ENCODE measurements around the gene KIAA1671.

KIAA1671 gene

DNA sequence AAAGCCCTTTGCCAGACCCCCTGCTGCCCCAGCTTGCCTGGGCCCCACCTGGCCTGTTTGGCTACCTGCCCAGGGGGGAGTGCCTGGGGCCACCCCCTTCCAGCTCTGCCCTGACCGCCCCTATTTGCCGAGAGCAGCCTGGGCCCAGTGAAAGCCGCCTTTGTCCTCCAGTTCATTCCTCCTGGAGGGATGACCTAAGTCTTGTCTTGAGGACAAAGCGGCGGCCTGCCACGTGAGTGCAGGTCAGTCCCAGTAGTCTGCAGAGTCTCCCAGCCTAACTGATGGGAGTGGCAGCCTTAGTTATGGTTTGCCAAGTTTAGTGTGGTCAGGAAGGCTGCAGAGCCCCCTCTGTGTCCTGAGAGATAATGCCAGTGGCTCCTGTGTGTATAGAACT is 131.3 kb downstream of the KIAA1671 start:
- DNase-seq (ENCODE audit: low spot score): no peak
- TF ChIP-seq, protein P1, sequence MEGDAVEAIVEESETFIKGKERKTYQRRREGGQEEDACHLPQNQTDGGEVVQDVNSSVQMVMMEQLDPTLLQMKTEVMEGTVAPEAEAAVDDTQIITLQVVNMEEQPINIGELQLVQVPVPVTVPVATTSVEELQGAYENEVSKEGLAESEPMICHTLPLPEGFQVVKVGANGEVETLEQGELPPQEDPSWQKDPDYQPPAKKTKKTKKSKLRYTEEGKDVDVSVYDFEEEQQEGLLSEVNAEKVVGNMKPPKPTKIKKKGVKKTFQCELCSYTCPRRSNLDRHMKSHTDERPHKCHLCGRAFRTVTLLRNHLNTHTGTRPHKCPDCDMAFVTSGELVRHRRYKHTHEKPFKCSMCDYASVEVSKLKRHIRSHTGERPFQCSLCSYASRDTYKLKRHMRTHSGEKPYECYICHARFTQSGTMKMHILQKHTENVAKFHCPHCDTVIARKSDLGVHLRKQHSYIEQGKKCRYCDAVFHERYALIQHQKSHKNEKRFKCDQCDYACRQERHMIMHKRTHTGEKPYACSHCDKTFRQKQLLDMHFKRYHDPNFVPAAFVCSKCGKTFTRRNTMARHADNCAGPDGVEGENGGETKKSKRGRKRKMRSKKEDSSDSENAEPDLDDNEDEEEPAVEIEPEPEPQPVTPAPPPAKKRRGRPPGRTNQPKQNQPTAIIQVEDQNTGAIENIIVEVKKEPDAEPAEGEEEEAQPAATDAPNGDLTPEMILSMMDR (conservative IDR thresholded peaks at IDR 0.05; ENCODE audit: low read depth): no peak
- ChIA-PET POLR2A (ENCODE audit: low non-redundant PET) (no interaction called here), CTCF (no interaction called here)
- H3K27ac ChIP-seq: peak overlapping the region; percentile 53

DNA sequence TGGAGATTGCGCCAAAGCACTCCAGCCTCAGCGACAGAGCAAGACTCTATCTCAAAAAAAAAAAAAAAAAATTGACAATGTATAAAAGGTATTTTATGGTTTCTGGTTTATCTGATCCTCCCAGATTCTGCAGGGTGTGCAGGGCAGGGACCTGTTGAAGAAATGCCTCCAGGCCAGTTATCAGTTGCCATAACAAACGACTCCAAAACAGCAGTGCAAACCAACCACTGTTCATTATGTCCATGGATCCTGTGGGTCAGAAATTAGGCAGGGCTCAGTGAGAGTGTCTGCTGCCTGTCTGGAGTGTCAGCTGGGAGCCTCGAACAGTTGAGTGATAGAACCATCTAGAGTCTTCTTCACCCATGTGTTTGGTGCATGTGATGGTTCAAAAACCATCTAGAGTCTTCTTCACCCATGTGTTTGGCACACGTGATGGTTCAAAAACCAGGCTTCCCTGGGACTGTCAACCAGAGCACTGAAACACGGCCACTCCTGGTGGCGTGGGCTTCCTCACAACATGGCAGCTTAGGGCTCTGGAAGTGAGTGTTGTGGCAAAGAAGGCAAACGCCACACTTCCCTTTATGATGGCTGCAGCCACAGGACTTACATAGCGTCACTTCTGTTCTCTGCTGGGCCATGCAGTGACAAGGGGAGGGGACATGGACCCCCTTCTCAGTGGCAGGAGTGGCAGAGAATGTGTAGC is 132.0 kb downstream of the KIAA1671 start:
- CTCF ChIA-PET: no interaction called here
- POLR2A ChIA-PET (ENCODE audit: low non-redundant PET): no interaction called here
- no peak for DNase-seq (ENCODE audit: low spot score)
- peak overlapping the region; percentile 53 for H3K27ac ChIP-seq
- TF ChIP-seq, protein P1 (conservative IDR thresholded peaks at IDR 0.05; ENCODE audit: low read depth): no peak

DNA sequence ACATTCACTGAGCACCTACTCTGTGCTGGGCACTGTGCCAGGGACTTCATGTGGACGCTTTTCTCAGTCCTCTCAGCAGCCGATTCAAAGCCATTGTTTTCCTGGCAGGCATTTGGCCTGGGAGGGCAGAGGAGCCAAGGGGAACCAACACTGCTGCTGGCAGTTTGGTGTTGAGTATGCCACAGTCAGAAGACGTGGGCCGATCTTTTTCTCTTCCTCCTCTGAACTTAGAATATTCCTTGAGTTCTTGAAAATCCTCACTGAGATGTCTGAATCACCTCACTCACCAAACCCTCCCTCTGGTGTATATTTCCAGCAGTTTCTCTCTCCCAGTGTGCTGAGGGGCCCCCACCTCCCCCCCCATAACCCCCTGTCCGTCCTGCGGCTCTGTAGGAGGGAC is 132.6 kb downstream of the KIAA1671 start:
- ChIA-PET POLR2A (ENCODE audit: low non-redundant PET) (no interaction called here), CTCF (no interaction called here)
- DNase-seq (ENCODE audit: low spot score): no peak
- TF ChIP-seq, protein P1 (conservative IDR thresholded peaks at IDR 0.05; ENCODE audit: low read depth): no peak
- peak overlapping the region; percentile 53 for H3K27ac ChIP-seq

DNA sequence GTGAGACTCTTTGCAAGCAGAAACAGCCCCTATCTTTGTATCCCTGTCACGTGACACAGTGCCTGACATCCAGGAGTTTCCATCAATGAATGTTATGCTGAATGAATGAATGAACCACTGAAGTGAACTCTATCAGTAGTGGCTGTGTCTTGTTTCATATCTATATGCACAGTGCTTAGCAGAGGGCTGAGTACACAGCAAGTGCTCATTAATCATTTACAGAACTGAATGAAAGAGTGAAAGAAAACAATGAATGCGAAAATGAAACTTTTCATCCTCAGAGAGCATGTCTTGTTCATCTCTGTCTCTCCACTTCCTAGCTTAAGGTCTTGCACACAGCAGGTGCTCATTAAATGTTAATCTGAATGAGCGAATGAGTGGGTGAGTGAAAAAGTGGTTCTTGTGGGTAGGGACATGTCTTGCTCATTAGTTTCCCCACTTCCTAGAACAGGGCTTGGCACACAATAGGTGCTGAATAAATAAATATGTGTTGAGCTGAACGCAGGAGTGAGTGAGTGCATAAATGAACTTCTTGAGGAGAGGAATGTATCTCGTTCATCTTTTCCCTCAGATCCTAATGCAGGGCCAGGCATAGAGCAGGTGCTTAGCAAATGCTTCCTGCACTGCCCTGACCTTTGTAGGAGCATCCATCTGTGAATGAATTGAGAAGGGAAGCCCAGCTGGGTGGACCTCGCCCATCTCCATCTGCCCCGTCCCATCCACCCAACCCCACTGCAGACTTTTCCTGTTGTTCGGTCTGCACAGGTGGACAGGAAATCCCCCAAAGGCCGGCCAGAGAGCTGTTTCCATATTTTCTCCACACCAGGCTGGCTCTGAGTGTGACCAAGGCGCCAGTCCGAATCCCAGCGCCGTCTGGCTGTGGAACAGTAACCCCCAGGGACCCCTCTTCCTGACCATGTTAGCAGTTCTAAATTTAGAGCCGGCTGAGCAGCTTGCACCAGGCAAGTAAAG is 133.7 kb downstream of the KIAA1671 start:
- no peak for DNase-seq (ENCODE audit: low spot score)
- TF ChIP-seq, protein P1 (conservative IDR thresholded peaks at IDR 0.05; ENCODE audit: low read depth): no peak
- CTCF ChIA-PET: no interaction called here
- peak overlapping the region; percentile 24; the same call in 1 of the 2 replicates for H3K27ac ChIP-seq
- POLR2A ChIA-PET (ENCODE audit: low non-redundant PET): no interaction called here

DNA sequence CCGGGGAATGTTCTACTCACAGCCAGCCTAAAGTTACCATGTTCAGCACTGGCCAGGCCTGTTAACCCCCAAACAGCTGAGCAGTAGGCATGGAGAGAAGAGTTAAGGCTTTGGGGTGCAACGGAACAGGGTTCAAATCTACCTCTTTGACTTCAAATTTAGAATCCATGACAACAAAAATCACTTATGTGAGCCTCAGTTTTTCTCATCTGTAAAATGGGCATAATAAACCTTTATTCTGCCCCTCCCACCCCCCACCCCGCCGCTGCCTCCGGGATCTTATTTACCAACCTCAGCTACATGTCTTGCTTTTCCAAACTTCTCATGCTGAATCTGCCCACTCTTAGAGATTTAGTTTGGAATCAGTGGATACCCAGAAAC is 134.4 kb downstream of the KIAA1671 start:
- TF ChIP-seq, protein P1 (conservative IDR thresholded peaks at IDR 0.05; ENCODE audit: low read depth): no peak
- CTCF ChIA-PET: no interaction called here
- no peak for DNase-seq (ENCODE audit: low spot score)
- POLR2A ChIA-PET (ENCODE audit: low non-redundant PET): no interaction called here
- peak overlapping the region; percentile 24; the same call in 1 of the 2 replicates for H3K27ac ChIP-seq

DNA sequence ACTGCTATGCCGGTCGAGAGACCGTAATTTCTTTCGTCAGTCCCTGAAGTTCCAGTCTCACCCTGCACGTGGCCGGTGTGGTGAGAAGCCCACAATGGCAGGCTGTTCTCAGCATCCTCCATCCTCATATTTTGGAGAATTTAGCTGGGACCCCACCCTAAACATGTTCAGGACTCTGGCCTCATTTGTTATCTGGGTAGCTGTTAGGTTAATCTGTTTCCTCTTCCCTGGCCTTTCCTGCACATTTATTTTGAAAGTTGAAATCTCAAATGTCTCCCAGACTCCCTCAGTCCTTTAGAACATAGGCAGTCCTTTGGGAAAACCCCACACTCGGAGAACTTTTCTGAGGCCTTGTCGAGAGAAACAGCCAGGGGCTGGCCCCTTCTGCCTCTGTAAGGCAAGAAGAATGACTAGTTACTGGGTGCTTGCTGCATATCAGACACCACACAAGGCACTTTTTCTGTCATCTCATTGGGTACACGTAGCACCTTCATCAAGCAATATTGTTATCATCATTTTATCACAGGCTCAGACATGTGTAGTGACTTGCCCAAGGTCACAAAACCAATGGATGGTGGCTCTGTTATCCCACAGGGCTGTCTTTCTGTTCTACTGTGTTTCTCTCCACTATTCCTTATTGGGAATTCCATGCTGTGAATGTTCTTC is 137.8 kb downstream of the KIAA1671 start:
- no peak for DNase-seq (ENCODE audit: low spot score)
- ChIA-PET CTCF (no interaction called here), POLR2A (ENCODE audit: low non-redundant PET) (no interaction called here)
- peak overlapping the region; percentile 11; the same call in 1 of the 2 replicates for H3K27ac ChIP-seq
- TF ChIP-seq, protein P1 (conservative IDR thresholded peaks at IDR 0.05; ENCODE audit: low read depth): no peak
